BJ (cell line): ENCODE measurements around the gene NEK7. TPM values are rescaled to one million over a fixed set of nuclear protein-coding genes. Genes with fewer than 3 reads are reported as not detected.

Experiments used
- CTCF ChIA-PET: fragments of 350-600 bp; formaldehyde crosslinking; extraction: SDS; loops from one replicate; lab custom pipeline; 2021; ENCODE audit warnings: antibody characterized with exemption, inconsistent platforms; lab: Yijun Ruan, JAX
- POLR2A ChIA-PET: fragments of 300-600 bp; sonication (Branson Sonifier 250); formaldehyde crosslinking; extraction: SDS; loops from one replicate; lab custom pipeline; 2021; ENCODE audit warnings: antibody characterized with exemption; lab: Charles Lee
- DNase-seq: peaks from one replicate; pipeline ENCODE4 v3.0.0-alpha.2; 2011; ENCODE audit warnings: low read depth
- H3K27me3 ChIP-seq: 2 replicates; pipeline ENCODE4 v1.6.0; 2011; ENCODE audit warnings: low read length; ENCODE audit not compliant: control insufficient read depth, insufficient read depth
- H3K36me3 ChIP-seq: 2 replicates; pipeline ENCODE4 v1.5.1; 2011; ENCODE audit warnings: low read length; ENCODE audit not compliant: control insufficient read depth, insufficient read depth
- H3K4me3 ChIP-seq: 2 replicates; pipeline ENCODE4 v1.5.1; 2011; ENCODE audit warnings: low read depth, mild to moderate bottlenecking, control low read depth, low read length
- CTCF ChIP-seq: IDR thresholded peaks from 2 replicates; pipeline ENCODE4 v1.5.1; 2011; ENCODE audit warnings: low read depth, mild to moderate bottlenecking, control low read depth, inconsistent platforms, low read length, moderate library complexity; ENCODE audit not compliant: insufficient read depth
- polyA plus RNA-seq: library from polyadenylated mRNA; depleted of rRNA; stranded (reverse); fragments of >200 nt; gene quantifications from 2 replicates; pipeline ENCODE4 v1.2.3, GENCODE V29; 2011

The NEK7 gene
- polyA plus RNA-seq, 1 experiment = 428 TPM

GRCh38 chr1:198179556-198179981 is 22.8 kb downstream of the NEK7 start:
- Histone ChIP-seq H3K27me3 (no peaks in the 10 kb centered on the region), H3K4me3 (no peak overlapping the region), H3K36me3 (no peaks in the 10 kb centered on the region)
- POLR2A ChIA-PET = no interaction called here
- no peak for TF ChIP-seq CTCF
- no peak for DNase-seq
- CTCF ChIA-PET = no interaction called here

- no peak for TF ChIP-seq CTCF
- DNase-seq = no peak
- CTCF ChIA-PET = no interaction called here
- H3K27me3 ChIP-seq = no peaks in the 10 kb centered on the region
- H3K36me3 ChIP-seq = no peaks in the 10 kb centered on the region
- H3K4me3 ChIP-seq = no peak overlapping the region
- POLR2A ChIA-PET = interaction anchor here (0.7 kb wide), 1 partner anchor 11 kb away, joined by 3 read pairs; no protein-coding TSS in a partner anchor
These were observed 26.8 kb downstream of the NEK7 start for GRCh38 chr1:198183605-198184004.

GRCh38 chr1:198184516-198184915 is 27.7 kb downstream of the NEK7 start:
- no peaks in the 10 kb centered on the region for H3K27me3 ChIP-seq
- H3K36me3 ChIP-seq = no peaks in the 10 kb centered on the region
- CTCF ChIA-PET = interaction anchor here (0.5 kb wide), 1 partner anchor 10 kb away, joined by 3 read pairs; no protein-coding TSS in a partner anchor
- H3K4me3 ChIP-seq = no peak overlapping the region
- DNase-seq = no peak
- TF ChIP-seq CTCF = no peak
- POLR2A ChIA-PET = interaction anchor here (0.6 kb wide), 1 partner anchor 473 kb away, joined by 5 read pairs; no protein-coding TSS in a partner anchor

GRCh38 chr1:198185146-198185545 is 28.3 kb downstream of the NEK7 start:
- CTCF ChIA-PET = no interaction called here
- POLR2A ChIA-PET = no interaction called here

GRCh38 chr1:198185759-198186158 is 29.0 kb downstream of the NEK7 start:
- Histone ChIP-seq H3K4me3 (no peak overlapping the region), H3K27me3 (no peaks in the 10 kb centered on the region), H3K36me3 (no peaks in the 10 kb centered on the region)
- DNase-seq = no peak
- no peak for TF ChIP-seq CTCF
- CTCF ChIA-PET = interaction anchor here (1.1 kb wide), 1 partner anchor 16 kb away, joined by 3 read pairs; no protein-coding TSS in a partner anchor
- POLR2A ChIA-PET = no interaction called here

More at GRCh38 chr1:198185146-198185545, 28.3 kb downstream of the NEK7 start:
- Histone ChIP-seq H3K36me3 (no peaks in the 10 kb centered on the region), H3K4me3 (no peak overlapping the region), H3K27me3 (no peaks in the 10 kb centered on the region)
- no peak for TF ChIP-seq CTCF
- no peak for DNase-seq
